Left cardiac atrium (tissue), 4 donors: ENCODE data around the gene CHST12. TPM values are rescaled to one million over a fixed set of nuclear protein-coding genes. Genes with fewer than 3 reads are reported as not detected.
"Not testable (repeated sequence)": the region's sequence is repeated elsewhere in the genome, so short reads cannot be mapped to it uniquely, and the experiment has no call there.

Experiments
- ATAC-seq, 2 donors: fragments of 200-7000 bp; cut with Tn5 transposase; one replicate each; pipeline ENCODE4 v1.9.1; 2020; ENCODE audit warnings: mild to moderate bottlenecking in 2 of 2, moderate library complexity in 2 of 2
- DNase-seq: peaks from one replicate; pipeline ENCODE4 v3.0.0-alpha.2; 2020
- intact Hi-C, 2 donors: fragments of 100-400 bp; cut with DNase I; formaldehyde crosslinking; loops; one replicate each; pipeline versions ENCODE4 v1.14.1 to v1.15.1; 2022 to 2023
- total RNA-seq, 2 donors: library from RNA; stranded (reverse); fragmentation: NEBNext Ultra II Directional; extraction: Animal tissue kit (Norgen Biotek cat#: 25700); gene quantifications; one replicate each; pipeline ENCODE4 v1.2.1, GENCODE V29; 2021
- donor health status: DM: no; HTN: yes; CAD: no.
- donor health status: DM: no; HTN: yes; CAD: no; lungs with severe emphysema.
- donor health status: DM: yes; HTN: yes; CAD: no.
- donor health status: Dilated cardiomyopathy.

The CHST12 gene
- total RNA-seq, 2 donors from 2014 or later: 18.4 to 19.8 TPM

- intact Hi-C loops: loop anchor here in 1 of 2 donors (10.0 kb wide), 1 partner anchor 238 kb away; the partner anchor contains the start of gene AMZ1
- no peak for DNase-seq
- ATAC-seq: no peak
Measured at GRCh38 chr7:2446676-2447075, 43.3 kb downstream of the CHST12 start.

GRCh38 chr7:2450198-2451107 lies 47.0 kb downstream of the CHST12 start:
- no peak for DNase-seq
- peak in 1 of 2 donors; percentile 3 for ATAC-seq
- intact Hi-C loops: no loop called here

- DNase-seq (peak; percentile 89), ATAC-seq (peak; percentile 98)
- intact Hi-C loops: no loop called here
Measured at GRCh38 chr7:2451171-2452073, 48.0 kb downstream of the CHST12 start.

- DNase-seq (no peak), ATAC-seq (peak; percentile 44 to 54)
- intact Hi-C loops: no loop called here
Measured at GRCh38 chr7:2452074-2452507, 48.7 kb downstream of the CHST12 start.

GRCh38 chr7:2452643-2453270 lies 49.3 kb downstream of the CHST12 start:
- DNase-seq: no peak
- ATAC-seq: no peak
- intact Hi-C loops: no loop called here

GRCh38 chr7:2453849-2454248 lies 50.4 kb downstream of the CHST12 start:
- ATAC-seq, intact Hi-C loops, DNase-seq: not testable (repeated sequence)

GRCh38 chr7:2459674-2460073 lies 56.3 kb downstream of the CHST12 start:
- intact Hi-C loops: no loop called here
- ATAC-seq: no peak
- no peak for DNase-seq

- ATAC-seq: no peak
- intact Hi-C loops: no loop called here
- DNase-seq: no peak
Measured at GRCh38 chr7:2460188-2460587, 56.8 kb downstream of the CHST12 start.

GRCh38 chr7:2460641-2461040 lies 57.2 kb downstream of the CHST12 start:
- ATAC-seq: no peak
- intact Hi-C loops: no loop called here
- peak; percentile 11 for DNase-seq

GRCh38 chr7:2461268-2462026 lies 58.0 kb downstream of the CHST12 start:
- intact Hi-C loops: no loop called here
- ATAC-seq (peak in 1 of 2 donors; percentile 15), DNase-seq (no peak)

- no peak for ATAC-seq
- DNase-seq: no peak
- intact Hi-C loops: no loop called here
Measured at GRCh38 chr7:2462731-2463130, 59.3 kb downstream of the CHST12 start.

GRCh38 chr7:2465928-2466327 lies 62.5 kb downstream of the CHST12 start:
- DNase-seq (no peak), ATAC-seq (no peak)
- intact Hi-C loops: no loop called here

GRCh38 chr7:2466675-2467074 lies 63.3 kb downstream of the CHST12 start:
- no peak for DNase-seq
- intact Hi-C loops: no loop called here

GRCh38 chr7:2468227-2468626 lies 64.8 kb downstream of the CHST12 start:
- DNase-seq (no peak), ATAC-seq (no peak)
- intact Hi-C loops: no loop called here

More at GRCh38 chr7:2466675-2467074, 63.3 kb downstream of the CHST12 start:
- no peak for ATAC-seq

- not testable (repeated sequence) for ATAC-seq, DNase-seq
- intact Hi-C loops: loop anchor here in 1 of 2 donors (10.0 kb wide), 1 partner anchor 215 kb away; the partner anchor contains the start of gene AMZ1
Measured at GRCh38 chr7:2469460-2470203, 66.2 kb downstream of the CHST12 start.

GRCh38 chr7:2470204-2471021 lies 67.0 kb downstream of the CHST12 start:
- intact Hi-C loops: loop anchor here in 1 of 2 donors (10.0 kb wide), 1 partner anchor 214 kb away; the partner anchor contains the start of gene AMZ1
- ATAC-seq (no peak), DNase-seq (no peak)

- no peak for DNase-seq
- ATAC-seq: peak in 1 of 2 donors; percentile 55
- intact Hi-C loops: loop anchor here in 1 of 2 donors (10.0 kb wide), 1 partner anchor 214 kb away; the partner anchor contains the start of gene AMZ1
Measured at GRCh38 chr7:2471022-2471329, 67.6 kb downstream of the CHST12 start.
